ENCODE results near the gene MYH16. TPM values are rescaled to one million over a fixed set of nuclear protein-coding genes. Genes with fewer than 3 reads are reported as not detected.
"Not testable (repeated sequence)": the region's sequence is repeated elsewhere in the genome, so short reads cannot be mapped to it uniquely, and the experiment has no call there.

MYH16 gene
- not detected for total RNA-seq

DNA sequence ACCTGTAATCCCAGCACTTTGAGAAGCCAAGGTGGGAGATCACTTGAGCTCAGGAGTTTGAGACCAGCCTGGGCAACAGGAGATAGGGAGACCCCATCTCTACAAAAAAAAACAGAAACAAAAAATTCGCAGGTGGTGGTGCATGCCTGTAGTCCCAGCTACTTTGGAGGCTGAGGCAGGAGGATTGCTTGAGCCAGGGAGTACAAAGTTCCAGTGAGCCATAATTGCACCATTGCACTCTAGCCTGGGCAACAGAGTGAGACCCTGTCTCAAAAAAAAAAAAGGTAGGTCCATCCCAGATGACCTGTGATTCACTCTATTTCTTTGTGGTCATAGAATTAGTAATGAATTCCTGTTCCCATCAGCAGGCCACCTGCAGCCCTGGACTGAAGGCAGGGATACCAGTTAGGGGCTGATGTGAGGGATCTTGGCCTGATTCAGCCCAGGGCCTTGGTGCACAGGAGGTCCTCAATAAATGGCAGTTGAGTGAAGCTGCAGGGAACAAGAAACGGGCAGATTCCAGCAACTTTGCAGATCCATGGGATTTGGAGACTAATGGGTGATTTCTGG is at the start of gene MYH16:
Gene MYH16 (plus strand): TSS at position 364 of the 570 bp plus-strand sequence.
- Mint-ChIP-seq H3K36me3 (no peaks in the 10 kb centered on the region), H3K27ac (peak within 1 kb of the TSS; percentile 83), H3K9me3 (no peaks in the 10 kb centered on the region), H3K27me3 (peaks cover 2% of the 10 kb centered on the region), H3K4me1 (ENCODE audit: low read depth) (peaks cover 12% of the 10 kb centered on the region), H3K4me3 (no peak within 1 kb of the TSS)
- DNase-seq: no peak
- intact Hi-C loops (cut with micrococcal nuclease): no loop called here
- ChIA-PET CTCF (no interaction called here), POLR2A (no interaction called here)

DNA sequence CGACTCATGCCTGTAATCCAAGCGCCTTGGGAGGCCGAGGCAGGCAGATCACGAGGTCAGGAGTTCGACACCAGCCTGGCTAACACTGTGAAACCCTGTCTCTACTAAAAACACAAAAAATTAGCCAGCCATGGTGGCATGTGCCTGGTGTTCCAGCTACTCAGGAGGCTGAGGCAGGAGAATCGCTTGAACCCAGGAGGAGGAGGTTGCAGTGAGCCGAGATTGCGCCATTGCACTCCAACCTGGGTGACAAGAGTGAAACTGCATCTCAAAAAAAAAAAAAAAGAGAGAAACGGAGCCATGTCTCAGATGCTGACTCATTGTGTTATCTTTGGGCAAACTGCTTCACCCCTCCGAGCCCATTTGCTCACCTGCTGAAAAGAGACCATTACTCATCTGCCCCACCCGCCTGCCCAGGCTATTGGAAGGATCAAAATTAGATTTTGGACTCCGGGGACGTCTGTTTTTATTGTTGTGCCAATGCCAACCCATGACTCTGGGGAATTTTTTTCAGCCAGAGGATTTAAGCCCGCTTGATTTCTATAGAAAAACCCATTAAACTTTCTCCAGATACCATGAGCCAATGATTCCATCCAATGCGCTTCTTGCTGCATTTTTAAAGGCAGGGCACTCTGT is 48.3 kb upstream of the MYH16 start:
- intact Hi-C loops (cut with micrococcal nuclease); CTCF ChIA-PET; H3K4me1 Mint-ChIP-seq (ENCODE audit: low read depth); POLR2A ChIA-PET; H3K9me3 Mint-ChIP-seq; H3K4me3 Mint-ChIP-seq; H3K27ac Mint-ChIP-seq; H3K27me3 Mint-ChIP-seq; H3K36me3 Mint-ChIP-seq: not testable (repeated sequence)
- peak; percentile 38 for DNase-seq

DNA sequence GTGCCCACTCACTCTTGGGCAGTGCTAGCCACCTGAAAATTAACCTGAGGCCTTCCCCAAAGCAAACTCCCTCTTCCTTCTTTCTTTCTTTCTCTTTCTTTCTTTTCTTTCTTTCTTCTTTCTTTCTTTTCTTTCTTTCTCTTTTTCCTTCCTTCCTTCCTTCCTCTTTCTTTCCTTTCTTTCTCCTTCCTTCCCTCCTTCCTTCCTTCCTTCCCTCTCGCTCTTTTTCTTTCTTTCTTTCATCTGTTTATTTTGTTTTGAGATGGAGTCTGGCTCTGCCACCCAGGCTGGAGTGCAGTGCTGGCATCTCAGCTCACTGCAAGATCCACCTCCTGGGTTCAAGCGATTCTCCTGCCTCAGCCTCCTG is 47.8 kb upstream of the MYH16 start:
- no peak overlapping the region for H3K4me3 Mint-ChIP-seq
- H3K9me3 Mint-ChIP-seq: no peaks in the 10 kb centered on the region
- H3K27ac Mint-ChIP-seq: no peak overlapping the region
- no peaks in the 10 kb centered on the region for H3K27me3 Mint-ChIP-seq
- no peaks in the 10 kb centered on the region for H3K36me3 Mint-ChIP-seq
- H3K4me1 Mint-ChIP-seq (ENCODE audit: low read depth): peaks cover 4% of the 10 kb centered on the region
- POLR2A ChIA-PET: interaction anchor here (0.7 kb wide), 1 partner anchor 120 kb away, joined by 3 read pairs; no protein-coding TSS in a partner anchor
- no peak for DNase-seq
- intact Hi-C loops (cut with micrococcal nuclease): no loop called here
- CTCF ChIA-PET: no interaction called here

DNA sequence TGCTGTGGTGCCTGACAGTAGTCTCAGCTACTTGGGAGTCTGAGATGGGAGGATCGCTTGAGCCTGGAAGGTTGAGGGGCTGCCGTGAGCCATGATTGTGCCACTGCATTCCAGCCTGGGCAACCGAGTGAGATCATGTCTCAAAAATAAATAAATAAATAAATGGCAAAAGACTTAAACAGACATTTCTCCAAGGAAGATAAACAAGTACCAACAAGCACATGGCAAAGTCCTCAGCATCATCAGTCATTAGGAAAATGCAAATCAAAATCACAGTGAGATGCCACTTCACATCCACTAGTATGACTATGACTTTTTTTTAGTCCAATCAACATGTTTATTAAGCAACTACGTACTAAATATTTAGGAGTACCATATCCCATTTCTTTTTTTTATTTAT is 43.4 kb upstream of the MYH16 start:
- POLR2A ChIA-PET: no interaction called here
- no peaks in the 10 kb centered on the region for H3K9me3 Mint-ChIP-seq
- no peak overlapping the region for H3K4me3 Mint-ChIP-seq
- CTCF ChIA-PET: no interaction called here
- H3K4me1 Mint-ChIP-seq (ENCODE audit: low read depth): peaks cover 4% of the 10 kb centered on the region
- H3K27me3 Mint-ChIP-seq: no peaks in the 10 kb centered on the region
- no peak for DNase-seq
- no peaks in the 10 kb centered on the region for H3K36me3 Mint-ChIP-seq
- no peak overlapping the region for H3K27ac Mint-ChIP-seq
- intact Hi-C loops (cut with micrococcal nuclease): no loop called here

DNA sequence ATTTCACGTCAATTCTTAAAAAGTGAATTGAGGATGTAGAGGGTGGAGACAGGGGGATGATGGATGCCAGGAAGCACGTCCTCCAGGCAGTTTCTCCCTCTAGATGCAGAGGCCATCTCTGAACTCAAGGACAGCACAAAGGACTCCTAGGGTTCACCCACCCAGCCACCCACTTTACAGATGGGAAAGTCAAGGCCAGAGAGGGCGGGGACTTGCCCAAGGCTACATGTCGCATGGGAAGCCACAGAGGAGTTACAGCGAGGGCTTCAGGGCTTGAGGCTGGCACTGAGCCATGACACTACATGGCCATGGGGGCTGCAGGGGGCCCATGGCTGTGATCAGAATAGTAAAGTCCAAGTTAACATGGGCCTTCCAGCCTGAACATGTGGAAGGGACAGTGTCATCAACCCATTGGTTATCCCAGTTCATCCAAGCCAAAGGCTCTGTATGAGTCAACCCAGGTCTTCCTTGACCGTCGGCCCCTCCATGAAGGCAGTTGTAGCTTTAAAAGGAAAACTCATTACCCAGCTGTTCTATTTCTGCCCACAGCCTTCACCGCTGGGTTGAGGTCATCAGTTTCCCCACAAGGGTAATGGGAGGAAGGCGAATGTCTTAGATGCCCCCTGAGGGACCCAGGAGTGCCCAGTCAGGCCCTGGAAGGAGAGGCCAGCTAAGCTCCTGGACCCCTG is 40.4 kb upstream of the MYH16 start:
- no peak overlapping the region for H3K4me3 Mint-ChIP-seq
- no peaks in the 10 kb centered on the region for H3K36me3 Mint-ChIP-seq
- no peak overlapping the region for H3K27ac Mint-ChIP-seq
- H3K4me1 Mint-ChIP-seq (ENCODE audit: low read depth): no peaks in the 10 kb centered on the region
- intact Hi-C loops (cut with micrococcal nuclease): no loop called here
- ChIA-PET CTCF (no interaction called here), POLR2A (no interaction called here)
- no peaks in the 10 kb centered on the region for H3K9me3 Mint-ChIP-seq
- no peaks in the 10 kb centered on the region for H3K27me3 Mint-ChIP-seq
- DNase-seq: no peak

DNA sequence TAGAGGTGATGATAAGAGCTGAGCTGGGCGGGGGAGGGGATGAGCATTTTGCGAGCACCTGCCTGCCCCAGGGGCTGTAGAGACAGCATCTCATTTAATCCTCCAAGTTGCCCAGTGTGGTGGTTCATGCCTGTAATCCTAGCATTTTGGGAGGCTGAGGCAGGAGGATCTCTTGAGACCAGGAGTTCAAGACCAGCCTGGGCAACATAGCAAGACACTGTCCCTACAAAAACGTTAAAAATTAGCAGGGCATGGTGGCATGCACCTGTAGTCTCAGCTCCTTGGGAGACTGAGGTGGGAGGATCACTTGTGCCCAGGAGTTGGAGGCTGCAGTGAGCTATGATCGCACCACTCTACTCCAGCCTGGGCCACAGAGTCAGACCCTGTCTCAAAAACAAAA is 39.7 kb upstream of the MYH16 start:
- DNase-seq; H3K27ac Mint-ChIP-seq; POLR2A ChIA-PET; H3K36me3 Mint-ChIP-seq; H3K27me3 Mint-ChIP-seq; H3K4me3 Mint-ChIP-seq; CTCF ChIA-PET; H3K4me1 Mint-ChIP-seq (ENCODE audit: low read depth); intact Hi-C loops (cut with micrococcal nuclease); H3K9me3 Mint-ChIP-seq: not testable (repeated sequence)

DNA sequence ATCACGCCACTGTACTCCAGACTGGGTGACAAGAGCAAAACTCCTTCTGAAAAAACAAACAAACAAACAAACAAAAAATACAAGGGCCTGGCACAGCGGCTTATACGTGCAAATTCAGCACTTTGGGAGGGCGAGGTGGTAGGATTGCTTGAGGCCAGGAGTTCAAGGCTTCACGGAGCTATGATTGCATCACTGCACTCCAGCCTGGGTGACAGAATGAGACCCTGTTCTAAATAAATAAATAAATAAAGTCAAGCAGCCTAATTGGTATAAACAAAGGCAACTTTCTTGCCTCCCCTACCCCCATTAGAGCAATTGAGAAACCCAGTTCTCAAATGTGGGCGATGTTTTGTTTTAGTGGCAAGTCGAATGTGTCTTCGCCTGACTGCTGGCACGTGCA is 38.5 kb upstream of the MYH16 start:
- POLR2A ChIA-PET: no interaction called here
- Mint-ChIP-seq H3K27me3 (no peaks in the 10 kb centered on the region), H3K4me3 (no peak overlapping the region), H3K27ac (no peak overlapping the region), H3K4me1 (ENCODE audit: low read depth) (no peaks in the 10 kb centered on the region), H3K36me3 (no peaks in the 10 kb centered on the region), H3K9me3 (no peaks in the 10 kb centered on the region)
- CTCF ChIA-PET: no interaction called here
- no peak for DNase-seq
- intact Hi-C loops (cut with micrococcal nuclease): no loop called here

DNA sequence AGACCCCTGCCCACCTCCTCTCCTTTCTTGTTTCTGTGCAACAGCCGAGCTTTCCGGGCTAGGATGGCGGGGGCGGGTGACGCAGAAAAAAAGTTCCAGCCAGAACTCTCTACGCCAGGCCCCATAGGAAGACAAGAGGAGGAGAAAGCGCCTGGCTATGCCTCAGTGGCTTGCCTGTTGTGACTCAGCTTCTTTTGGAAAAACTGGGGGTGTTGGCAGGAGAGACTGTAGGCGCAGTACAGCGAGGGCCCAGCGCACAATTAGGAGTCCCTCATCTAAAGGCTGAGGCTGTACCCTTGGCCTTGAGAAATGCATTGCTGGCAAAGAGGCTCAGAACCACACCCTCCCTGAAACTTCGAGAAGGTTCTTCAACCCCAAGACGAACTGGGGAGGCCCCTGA is 36.7 kb upstream of the MYH16 start:
- no peak for DNase-seq
- Mint-ChIP-seq H3K36me3 (no peaks in the 10 kb centered on the region), H3K27ac (no peak overlapping the region), H3K9me3 (no peaks in the 10 kb centered on the region), H3K4me3 (no peak overlapping the region), H3K27me3 (no peaks in the 10 kb centered on the region), H3K4me1 (ENCODE audit: low read depth) (no peaks in the 10 kb centered on the region)
- intact Hi-C loops (cut with micrococcal nuclease): no loop called here
- CTCF ChIA-PET: no interaction called here
- POLR2A ChIA-PET: no interaction called here

DNA sequence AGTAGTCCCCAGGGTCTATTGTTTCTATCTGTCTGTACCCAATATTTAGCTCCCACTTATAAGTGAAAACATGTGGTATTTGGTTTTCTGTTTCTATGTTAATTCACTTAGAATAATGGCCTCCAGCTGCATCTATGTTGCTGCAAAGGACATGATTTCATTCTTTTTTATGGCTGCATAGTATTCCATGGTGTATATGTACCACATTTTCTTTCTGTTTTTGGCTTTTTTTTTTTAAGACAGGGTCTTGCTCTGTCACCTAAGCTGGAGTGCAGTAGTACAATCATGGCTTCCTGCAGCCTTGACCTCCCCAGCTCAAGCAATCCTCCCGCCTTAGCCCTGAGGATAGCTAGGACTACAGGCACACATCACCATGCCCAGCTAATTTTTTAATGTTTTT is 34.8 kb upstream of the MYH16 start:
- intact Hi-C loops (cut with micrococcal nuclease); H3K9me3 Mint-ChIP-seq; POLR2A ChIA-PET; H3K27me3 Mint-ChIP-seq; H3K4me3 Mint-ChIP-seq; H3K4me1 Mint-ChIP-seq (ENCODE audit: low read depth); H3K36me3 Mint-ChIP-seq; DNase-seq; CTCF ChIA-PET; H3K27ac Mint-ChIP-seq: not testable (repeated sequence)

DNA sequence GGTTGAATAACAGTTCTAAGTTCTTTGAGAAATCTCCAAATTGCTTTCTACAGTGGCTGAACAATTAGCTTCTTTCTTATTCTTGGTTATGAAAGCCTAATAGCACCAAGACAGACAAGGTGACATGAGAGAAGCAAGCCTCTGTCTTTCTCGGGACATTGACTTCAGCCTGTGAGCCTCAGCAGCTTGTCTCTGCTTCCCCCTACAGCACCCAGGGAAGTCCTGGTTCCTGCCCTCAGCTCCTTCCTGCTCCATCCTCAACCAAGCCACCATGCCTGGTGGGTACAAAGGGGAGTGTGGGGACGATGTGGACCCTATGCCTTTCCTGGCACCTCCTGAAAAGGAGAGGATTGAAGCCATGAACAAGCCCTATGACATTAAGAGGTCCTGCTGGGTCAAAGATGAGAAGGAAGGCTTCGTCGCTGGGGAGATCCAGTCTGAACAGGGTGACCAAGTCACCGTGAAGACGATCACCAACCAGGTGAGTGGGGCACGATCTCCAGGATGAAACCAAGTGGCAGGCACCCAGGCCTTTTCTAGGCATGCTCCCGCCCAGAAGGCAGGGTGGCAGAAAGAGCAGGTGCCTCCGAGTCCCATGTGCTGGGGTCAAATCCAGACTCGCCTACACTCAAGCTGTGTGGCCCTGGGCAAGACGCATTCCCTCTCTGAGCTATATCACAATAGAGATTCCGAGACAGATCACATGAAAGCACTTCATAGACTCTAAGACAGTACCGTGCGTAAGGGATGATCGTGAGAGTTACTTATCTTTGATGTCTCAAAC is 33.9 kb upstream of the MYH16 start:
- no peak overlapping the region for H3K27ac Mint-ChIP-seq

DNA sequence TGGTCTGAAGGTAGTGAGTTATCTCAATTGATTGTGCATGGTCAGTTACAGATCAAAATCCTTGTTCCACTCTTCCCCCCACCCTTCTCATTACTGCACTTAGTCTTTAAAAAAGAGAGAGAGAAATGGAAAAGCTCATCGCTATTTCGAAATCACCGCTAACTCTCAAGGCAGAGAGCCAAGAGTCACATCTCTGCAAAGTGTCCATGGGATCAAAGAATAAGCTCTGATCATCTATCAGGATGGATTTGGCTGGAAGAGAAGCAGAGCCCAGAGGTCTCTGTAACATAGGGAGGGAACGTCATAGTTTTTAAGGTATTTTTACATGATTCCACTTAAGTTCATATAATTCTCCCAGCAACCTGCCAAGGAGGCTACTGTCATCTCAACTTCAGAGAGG is 30.0 kb upstream of the MYH16 start:
- POLR2A ChIA-PET: no interaction called here
- H3K27ac Mint-ChIP-seq: no peak overlapping the region
- no peaks in the 10 kb centered on the region for H3K4me1 Mint-ChIP-seq (ENCODE audit: low read depth)
- intact Hi-C loops (cut with micrococcal nuclease): no loop called here
- no peaks in the 10 kb centered on the region for H3K9me3 Mint-ChIP-seq
- H3K4me3 Mint-ChIP-seq: no peak overlapping the region
- H3K36me3 Mint-ChIP-seq: no peaks in the 10 kb centered on the region
- DNase-seq: no peak
- CTCF ChIA-PET: no interaction called here
- peaks cover 6% of the 10 kb centered on the region for H3K27me3 Mint-ChIP-seq

More for the DNA sequence above, 33.9 kb upstream of the MYH16 start:
- Mint-ChIP-seq H3K9me3 (no peaks in the 10 kb centered on the region), H3K36me3 (no peaks in the 10 kb centered on the region), H3K4me1 (ENCODE audit: low read depth) (no peaks in the 10 kb centered on the region), H3K27me3 (peaks cover 3% of the 10 kb centered on the region), H3K4me3 (no peak overlapping the region)
- no peak for DNase-seq
- ChIA-PET CTCF (no interaction called here), POLR2A (no interaction called here)
- intact Hi-C loops (cut with micrococcal nuclease): no loop called here

DNA sequence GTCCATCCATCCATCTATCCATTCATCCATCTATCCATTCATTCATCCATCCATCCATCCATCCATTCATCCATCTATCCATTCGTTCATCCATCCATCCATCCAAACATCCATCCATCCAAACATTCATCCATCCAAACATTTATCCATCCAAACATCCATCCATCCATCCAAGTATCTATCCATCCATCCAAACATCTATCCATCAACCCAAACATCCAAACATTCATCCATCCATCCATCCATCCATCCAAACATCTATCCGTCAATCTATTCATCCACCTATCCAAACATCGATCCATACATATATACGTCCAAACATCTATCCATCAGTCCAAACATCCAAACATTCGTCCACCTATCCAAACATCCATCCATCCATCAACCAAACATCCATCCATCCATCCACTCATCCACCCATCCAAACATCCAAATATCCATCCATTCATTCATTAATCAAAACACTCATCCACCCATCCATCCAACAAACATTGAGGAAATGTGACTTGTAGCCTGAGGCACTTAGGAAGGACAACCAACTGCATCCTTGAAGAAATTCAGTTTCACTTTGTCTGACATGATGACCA is 28.8 kb upstream of the MYH16 start:
- CTCF ChIA-PET: no interaction called here
- H3K36me3 Mint-ChIP-seq: no peaks in the 10 kb centered on the region
- H3K27ac Mint-ChIP-seq: no peak overlapping the region
- H3K4me1 Mint-ChIP-seq (ENCODE audit: low read depth): no peaks in the 10 kb centered on the region
- intact Hi-C loops (cut with micrococcal nuclease): no loop called here
- no peak overlapping the region for H3K4me3 Mint-ChIP-seq
- peaks cover 8% of the 10 kb centered on the region for H3K27me3 Mint-ChIP-seq
- POLR2A ChIA-PET: no interaction called here
- DNase-seq: no peak
- H3K9me3 Mint-ChIP-seq: no peaks in the 10 kb centered on the region

All from activated CD4-positive, alpha-beta memory T cell treated with anti-CD3 and anti-CD28 coated beads for 36 hours (primary cell).